CD8-positive, alpha-beta memory T cell (primary cell): Measurements from ENCODE around the gene DNAH6. TPM values are rescaled to one million over a fixed set of nuclear protein-coding genes. Genes with fewer than 3 reads are reported as not detected.

Experiments used
- CTCF ChIA-PET: fragments of 350-600 bp; sonication (Branson Sonifier 250); formaldehyde crosslinking; loops from one replicate; lab custom pipeline; 2021; ENCODE audit warnings: antibody characterized with exemption; lab: Charles Lee
- POLR2A ChIA-PET: fragments of 350-600 bp; sonication (Branson Sonifier 250); formaldehyde crosslinking; loops from one replicate; lab custom pipeline; 2021; ENCODE audit warnings: antibody characterized with exemption; lab: Charles Lee
- DNase-seq, 5 donors: peaks; one replicate each; pipeline versions ENCODE4 v3.0.0 to v3.0.0-alpha.2; 2020 to 2022; ENCODE audit warnings: mixed read lengths in 1 of 5
- H3K27ac ChIP-seq: one replicate; pipeline ENCODE4 v1.7.0; 2013; ENCODE audit warnings: low read depth, mild to moderate bottlenecking, low read length, moderate library complexity
- H3K27me3 ChIP-seq: 2 replicates; pipeline ENCODE4 v1.7.0; 2013; ENCODE audit warnings: low read length, mild to moderate bottlenecking; ENCODE audit not compliant: insufficient read depth, poor library complexity, severe bottlenecking
- H3K36me3 ChIP-seq: 2 replicates; pipeline ENCODE4 v1.7.0; 2013; ENCODE audit warnings: mild to moderate bottlenecking, low read length, moderate library complexity; ENCODE audit not compliant: insufficient read depth
- H3K4me1 ChIP-seq: 2 replicates; pipeline ENCODE4 v1.7.0; 2013; ENCODE audit warnings: mild to moderate bottlenecking, low read length, moderate library complexity; ENCODE audit not compliant: insufficient read depth
- H3K4me3 ChIP-seq: 2 replicates; pipeline ENCODE4 v1.7.0; 2013; ENCODE audit warnings: mild to moderate bottlenecking, low read length
- H3K9me3 ChIP-seq: 2 replicates; pipeline ENCODE4 v1.7.0; 2013; ENCODE audit warnings: mild to moderate bottlenecking, low read length
- H3K27ac Mint-ChIP-seq, 8 donors: one replicate each; pipeline ENCODE4 v1.8.0; 2020 to 2021; ENCODE audit warnings: mixed read lengths in 8 of 8, mild to moderate bottlenecking in 6 of 8, inconsistent platforms in 3 of 8, moderate library complexity in 3 of 8
- H3K27me3 Mint-ChIP-seq, 2 donors: one replicate each; pipeline ENCODE4 v1.8.0; 2020 to 2021; ENCODE audit warnings: mixed read lengths in 2 of 2, mild to moderate bottlenecking in 1 of 2, moderate library complexity in 1 of 2
- H3K36me3 Mint-ChIP-seq, 3 donors: one replicate each; pipeline ENCODE4 v1.8.0; 2020 to 2021; ENCODE audit warnings: mixed read lengths in 3 of 3, inconsistent platforms in 1 of 3, mild to moderate bottlenecking in 1 of 3
- H3K4me1 Mint-ChIP-seq, 3 donors: one replicate each; pipeline ENCODE4 v1.8.0; 2020 to 2021; ENCODE audit warnings: mixed read lengths in 3 of 3, inconsistent platforms in 1 of 3, mild to moderate bottlenecking in 1 of 3
- H3K4me3 Mint-ChIP-seq, 7 donors: one replicate each; pipeline ENCODE4 v1.8.0; 2020 to 2021; ENCODE audit warnings: mixed read lengths in 7 of 7, mild to moderate bottlenecking in 6 of 7, moderate library complexity in 4 of 7, inconsistent platforms in 2 of 7
- H3K9me3 Mint-ChIP-seq, 5 donors: one replicate each; pipeline ENCODE4 v1.8.0; 2020 to 2022; ENCODE audit warnings: mixed read lengths in 5 of 5, mild to moderate bottlenecking in 3 of 5, moderate library complexity in 2 of 5, inconsistent platforms in 1 of 5
- polyA plus RNA-seq: library from polyadenylated mRNA; unstranded; fragments of 300-500 nt; fragmentation: Illumina TruSeq; gene quantifications from one replicate; pipeline ENCODE4 v1.2.3, GENCODE V29; 2021
- total RNA-seq, 2 experiments: library from RNA; stranded (reverse); gene quantifications; one replicate each; pipeline ENCODE4 v1.2.3, GENCODE V29; 2021

The DNAH6 gene
- total and polyA plus RNA-seq, 3 experiments from 2014 or later = 0.24 to 0.51 (median 0.39) TPM

GRCh38 chr2:84631047-84631446 is 114.7 kb downstream of the DNAH6 start:
- H3K27ac ChIP-seq = no peak overlapping the region
- peak overlapping the region in 1 of 8 donors; percentile 5 for H3K27ac Mint-ChIP-seq
- no peaks in the 10 kb centered on the region for H3K36me3 Mint-ChIP-seq
- H3K4me3 ChIP-seq = no peak overlapping the region
- H3K36me3 ChIP-seq = no peaks in the 10 kb centered on the region
- ChIA-PET CTCF (interaction anchor here (1.3 to 2.2 kb wide), 2 partner anchors 134 to 295 kb away, joined by 3 to 9 read pairs; no protein-coding TSS in a partner anchor), POLR2A (no interaction called here)
- DNase-seq = peak in 2 of 5 donors; percentile 13 to 40
- no peaks in the 10 kb centered on the region for H3K27me3 Mint-ChIP-seq
- H3K4me1 ChIP-seq = peaks cover 18% of the 10 kb centered on the region
- H3K9me3 Mint-ChIP-seq = no peaks in the 10 kb centered on the region
- H3K27me3 ChIP-seq = no peaks in the 10 kb centered on the region
- peaks cover 26 to 30% (median 30%) of the 10 kb centered on the region in 3 donors for H3K4me1 Mint-ChIP-seq
- no peaks in the 10 kb centered on the region for H3K9me3 ChIP-seq
- no peak overlapping the region for H3K4me3 Mint-ChIP-seq

- H3K27me3 Mint-ChIP-seq = no peaks in the 10 kb centered on the region
- H3K4me1 ChIP-seq = peaks cover 18% of the 10 kb centered on the region
- H3K4me1 Mint-ChIP-seq = peaks cover 26 to 39% (median 34%) of the 10 kb centered on the region in 3 donors
- no peaks in the 10 kb centered on the region for H3K9me3 ChIP-seq
- H3K4me3 Mint-ChIP-seq = peak overlapping the region in 3 of 7 donors; percentile 57 to 70 (median 65)
- peak overlapping the region in 4 of 8 donors; percentile 26 to 72 (median 40) for H3K27ac Mint-ChIP-seq
- no peak overlapping the region for H3K4me3 ChIP-seq
- no peak overlapping the region for H3K27ac ChIP-seq
- no peaks in the 10 kb centered on the region for H3K36me3 ChIP-seq
- no peaks in the 10 kb centered on the region for H3K27me3 ChIP-seq
- POLR2A ChIA-PET = no interaction called here
- H3K36me3 Mint-ChIP-seq = no peaks in the 10 kb centered on the region
- H3K9me3 Mint-ChIP-seq = no peaks in the 10 kb centered on the region
- CTCF ChIA-PET = interaction anchor here (2.2 kb wide), 1 partner anchor 294 kb away, joined by 9 read pairs; no protein-coding TSS in a partner anchor
- DNase-seq = no peak
These were observed 115.7 kb downstream of the DNAH6 start for GRCh38 chr2:84631985-84632384.

- H3K4me1 Mint-ChIP-seq = peaks cover 23 to 41% (median 29%) of the 10 kb centered on the region in 3 donors
These were observed 120.0 kb downstream of the DNAH6 start for GRCh38 chr2:84636080-84636971.

DNA sequence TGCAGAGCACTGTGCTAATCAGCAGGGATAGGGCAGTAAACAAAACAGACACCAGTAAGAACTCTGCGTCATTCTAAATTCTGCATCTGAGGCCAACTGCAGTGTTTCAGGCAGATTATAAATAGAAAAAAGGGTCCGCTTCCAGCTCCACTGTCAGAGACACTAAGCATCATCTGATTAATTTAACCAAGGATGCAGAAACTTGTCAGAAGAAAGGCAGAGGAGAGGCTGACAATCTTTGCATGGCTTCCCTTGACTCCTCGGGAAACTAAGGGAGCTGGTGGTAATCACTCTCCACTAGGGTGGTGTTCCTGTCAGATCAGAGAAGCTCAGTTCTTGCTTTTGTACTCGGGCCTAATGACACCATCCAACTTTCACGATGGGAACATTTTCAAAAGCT is 123.5 kb downstream of the DNAH6 start:
- H3K4me3 Mint-ChIP-seq = no peak overlapping the region
- ChIA-PET POLR2A (no interaction called here), CTCF (no interaction called here)
- no peak overlapping the region for H3K27ac Mint-ChIP-seq
- Histone ChIP-seq H3K4me1 (no peaks in the 10 kb centered on the region), H3K9me3 (no peaks in the 10 kb centered on the region), H3K36me3 (no peaks in the 10 kb centered on the region), H3K27me3 (no peaks in the 10 kb centered on the region), H3K27ac (no peak overlapping the region), H3K4me3 (no peak overlapping the region)
- DNase-seq = no peak
- peaks cover 0 to 2% of the 10 kb centered on the region in 2 donors for H3K27me3 Mint-ChIP-seq
- H3K36me3 Mint-ChIP-seq = peaks cover 0 to 20% (median 0%) of the 10 kb centered on the region in 3 donors
- peaks cover 0 to 5% (median 2%) of the 10 kb centered on the region in 5 donors for H3K9me3 Mint-ChIP-seq
- H3K4me1 Mint-ChIP-seq = peaks cover 3 to 19% (median 5%) of the 10 kb centered on the region in 3 donors

More at GRCh38 chr2:84636080-84636971, 120.0 kb downstream of the DNAH6 start:
- CTCF ChIA-PET = no interaction called here
- Mint-ChIP-seq H3K27ac (peak overlapping the region in 1 of 8 donors; percentile 1), H3K36me3 (peaks cover 0 to 3% (median 0%) of the 10 kb centered on the region in 3 donors), H3K4me3 (no peak overlapping the region), H3K9me3 (no peaks in the 10 kb centered on the region), H3K27me3 (peaks cover 0 to 2% of the 10 kb centered on the region in 2 donors)
- POLR2A ChIA-PET = no interaction called here
- no peak for DNase-seq
- Histone ChIP-seq H3K27ac (no peak overlapping the region), H3K4me3 (no peak overlapping the region), H3K27me3 (no peaks in the 10 kb centered on the region), H3K36me3 (no peaks in the 10 kb centered on the region), H3K4me1 (peaks cover 14% of the 10 kb centered on the region), H3K9me3 (no peaks in the 10 kb centered on the region)

- no peak for DNase-seq
- no peaks in the 10 kb centered on the region for H3K4me1 ChIP-seq
- Mint-ChIP-seq H3K4me3 (no peak overlapping the region), H3K27ac (peak overlapping the region in 1 of 8 donors; percentile 4), H3K4me1 (peaks cover 3 to 19% (median 5%) of the 10 kb centered on the region in 3 donors), H3K36me3 (peaks cover 0 to 21% (median 0%) of the 10 kb centered on the region in 3 donors), H3K9me3 (peaks cover 0 to 5% (median 2%) of the 10 kb centered on the region in 5 donors), H3K27me3 (peaks cover 0 to 2% of the 10 kb centered on the region in 2 donors)
- H3K27ac ChIP-seq = no peak overlapping the region
- H3K36me3 ChIP-seq = no peaks in the 10 kb centered on the region
- no peaks in the 10 kb centered on the region for H3K27me3 ChIP-seq
- no peaks in the 10 kb centered on the region for H3K9me3 ChIP-seq
- H3K4me3 ChIP-seq = no peak overlapping the region
- ChIA-PET CTCF (no interaction called here), POLR2A (no interaction called here)
These were observed 124.1 kb downstream of the DNAH6 start for GRCh38 chr2:84640411-84640810.

- no peaks in the 10 kb centered on the region for H3K9me3 ChIP-seq
- no peak overlapping the region for H3K4me3 ChIP-seq
- peaks cover 1 to 18% (median 5%) of the 10 kb centered on the region in 3 donors for H3K4me1 Mint-ChIP-seq
- no peak overlapping the region for H3K27ac ChIP-seq
- H3K27ac Mint-ChIP-seq = peak overlapping the region in 1 of 8 donors; percentile 4
- DNase-seq = no peak
- H3K4me3 Mint-ChIP-seq = no peak overlapping the region
- no peaks in the 10 kb centered on the region for H3K36me3 ChIP-seq
- peaks cover 0 to 5% (median 2%) of the 10 kb centered on the region in 5 donors for H3K9me3 Mint-ChIP-seq
- peaks cover 2% of the 10 kb centered on the region for H3K4me1 ChIP-seq
- ChIA-PET POLR2A (no interaction called here), CTCF (no interaction called here)
- peaks cover 0 to 21% (median 0%) of the 10 kb centered on the region in 3 donors for H3K36me3 Mint-ChIP-seq
- H3K27me3 Mint-ChIP-seq = peaks cover 0 to 2% of the 10 kb centered on the region in 2 donors
- no peaks in the 10 kb centered on the region for H3K27me3 ChIP-seq
These were observed 124.7 kb downstream of the DNAH6 start for GRCh38 chr2:84641021-84641420.

DNA sequence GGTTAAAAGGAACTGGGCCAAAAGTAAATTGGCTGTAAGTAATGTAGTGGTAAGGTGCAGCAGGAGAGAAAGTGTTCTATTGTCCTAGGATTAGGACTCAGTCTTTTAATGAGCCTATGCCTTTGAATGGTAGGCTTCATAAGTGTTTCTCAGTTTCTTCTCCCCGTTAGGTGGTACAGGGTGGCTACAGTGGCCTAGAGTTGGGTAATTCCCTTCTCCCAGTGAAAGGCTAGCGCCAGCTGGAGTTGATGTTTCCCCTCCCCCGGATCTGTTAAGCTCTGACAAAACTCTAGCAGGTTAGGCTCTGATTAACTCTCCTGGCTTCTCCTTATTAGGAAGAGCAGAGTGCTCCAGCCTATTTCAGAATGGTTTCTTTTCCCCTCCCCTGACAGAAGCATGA is 127.7 kb downstream of the DNAH6 start:
- H3K4me3 Mint-ChIP-seq = no peak overlapping the region
- peak overlapping the region in 5 of 8 donors; percentile 7 to 45 (median 18) for H3K27ac Mint-ChIP-seq
- CTCF ChIA-PET = no interaction called here
- Histone ChIP-seq H3K9me3 (no peaks in the 10 kb centered on the region), H3K27ac (no peak overlapping the region), H3K36me3 (no peaks in the 10 kb centered on the region), H3K27me3 (no peaks in the 10 kb centered on the region), H3K4me1 (peaks cover 29% of the 10 kb centered on the region), H3K4me3 (no peak overlapping the region)
- no peak for DNase-seq
- H3K36me3 Mint-ChIP-seq = peaks cover 0 to 25% (median 0%) of the 10 kb centered on the region in 3 donors
- POLR2A ChIA-PET = no interaction called here
- peaks cover 0 to 5% (median 2%) of the 10 kb centered on the region in 5 donors for H3K9me3 Mint-ChIP-seq
- peaks cover 0 to 2% of the 10 kb centered on the region in 2 donors for H3K27me3 Mint-ChIP-seq
- peaks cover 16 to 25% (median 21%) of the 10 kb centered on the region in 3 donors for H3K4me1 Mint-ChIP-seq

DNA sequence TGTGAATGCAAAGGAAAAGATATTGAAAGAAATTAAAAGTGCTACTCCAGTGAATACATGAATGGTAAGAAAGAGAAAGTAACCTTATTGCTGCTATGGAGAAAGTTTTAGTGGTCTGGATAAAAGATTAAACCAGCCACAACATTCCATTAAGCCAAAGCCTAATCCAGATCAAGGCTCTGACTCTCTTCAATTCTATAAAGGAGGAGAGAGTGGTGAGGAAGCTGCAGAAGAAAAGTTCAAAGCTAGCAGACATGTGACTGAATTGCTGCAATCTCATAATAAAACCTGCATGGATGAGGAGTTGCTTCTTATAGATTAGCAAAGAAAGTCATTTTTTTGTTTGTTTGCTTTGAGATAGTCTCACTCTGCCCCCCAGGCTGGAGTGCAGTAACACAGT is 130.2 kb downstream of the DNAH6 start:
- H3K27ac Mint-ChIP-seq = peak overlapping the region in 2 of 8 donors; percentile 17 to 27
- no peak overlapping the region for H3K4me3 Mint-ChIP-seq
- Histone ChIP-seq H3K4me3 (no peak overlapping the region), H3K27ac (no peak overlapping the region), H3K36me3 (no peaks in the 10 kb centered on the region), H3K9me3 (no peaks in the 10 kb centered on the region), H3K27me3 (no peaks in the 10 kb centered on the region), H3K4me1 (peaks cover 54% of the 10 kb centered on the region)
- peaks cover 0 to 20% (median 0%) of the 10 kb centered on the region in 3 donors for H3K36me3 Mint-ChIP-seq
- H3K4me1 Mint-ChIP-seq = peaks cover 39 to 46% (median 41%) of the 10 kb centered on the region in 3 donors
- H3K27me3 Mint-ChIP-seq = no peaks in the 10 kb centered on the region
- peaks cover 0 to 5% (median 2%) of the 10 kb centered on the region in 5 donors for H3K9me3 Mint-ChIP-seq
- POLR2A ChIA-PET = no interaction called here
- no peak for DNase-seq
- CTCF ChIA-PET = interaction anchor here (0.8 to 1.1 kb wide), 2 partner anchors 280 to 382 kb away, joined by 3 read pairs; no protein-coding TSS in a partner anchor
